Left ventricle myocardium inferior (tissue), 1 donor: ENCODE data around the gene TMEM234. TPM values are rescaled to one million over a fixed set of nuclear protein-coding genes. Genes with fewer than 3 reads are reported as not detected.

Experiments
- DNase-seq: peaks from one replicate; pipeline ENCODE4 v3.0.0-alpha.2; 2020
- H3K27ac ChIP-seq: fragments of 200-600 bp; replicated peaks from 2 replicates; pipeline ENCODE4 v1.8.0; 2021
- H3K27me3 ChIP-seq: fragments of 200-600 bp; 2 replicates; pipeline ENCODE4 v1.8.0; 2021; ENCODE audit warnings: low read depth
- H3K36me3 ChIP-seq: fragments of 200-600 bp; 2 replicates; pipeline ENCODE4 v1.8.0; 2021
- H3K4me1 ChIP-seq: fragments of 200-600 bp; 2 replicates; pipeline ENCODE4 v1.8.0; 2021
- H3K4me3 ChIP-seq: fragments of 200-600 bp; 2 replicates; pipeline ENCODE4 v1.8.0; 2021; ENCODE audit warnings: mild to moderate bottlenecking, moderate library complexity
- H3K9me3 ChIP-seq: fragments of 200-600 bp; replicated peaks from 2 replicates; pipeline ENCODE4 v1.8.0; 2021
- intact Hi-C: fragments of 100-400 bp; cut with micrococcal nuclease; formaldehyde crosslinking; loops from one replicate; pipeline ENCODE4 v1.11.0; 2022
- total RNA-seq: library from RNA; stranded (reverse); fragmentation: NEBNext Ultra II Directional; extraction: Animal tissue kit (Norgen Biotek cat#: 25700); gene quantifications from one replicate; pipeline ENCODE4 v1.2.1, GENCODE V29; 2021
- TF ChIP-seq, protein P1 (sequence below): fragments of 200-600 bp; IDR thresholded peaks from 2 replicates; pipeline ENCODE4 v1.8.0; 2021; ENCODE audit warnings: antibody characterized with exemption, mild to moderate bottlenecking, borderline replicate concordance
- donor health status: DM: no; HTN: yes; CAD: no; lungs with severe emphysema.

The TMEM234 gene
- total RNA-seq, 1 donor from 2014 or later = 10.9 TPM

DNA sequence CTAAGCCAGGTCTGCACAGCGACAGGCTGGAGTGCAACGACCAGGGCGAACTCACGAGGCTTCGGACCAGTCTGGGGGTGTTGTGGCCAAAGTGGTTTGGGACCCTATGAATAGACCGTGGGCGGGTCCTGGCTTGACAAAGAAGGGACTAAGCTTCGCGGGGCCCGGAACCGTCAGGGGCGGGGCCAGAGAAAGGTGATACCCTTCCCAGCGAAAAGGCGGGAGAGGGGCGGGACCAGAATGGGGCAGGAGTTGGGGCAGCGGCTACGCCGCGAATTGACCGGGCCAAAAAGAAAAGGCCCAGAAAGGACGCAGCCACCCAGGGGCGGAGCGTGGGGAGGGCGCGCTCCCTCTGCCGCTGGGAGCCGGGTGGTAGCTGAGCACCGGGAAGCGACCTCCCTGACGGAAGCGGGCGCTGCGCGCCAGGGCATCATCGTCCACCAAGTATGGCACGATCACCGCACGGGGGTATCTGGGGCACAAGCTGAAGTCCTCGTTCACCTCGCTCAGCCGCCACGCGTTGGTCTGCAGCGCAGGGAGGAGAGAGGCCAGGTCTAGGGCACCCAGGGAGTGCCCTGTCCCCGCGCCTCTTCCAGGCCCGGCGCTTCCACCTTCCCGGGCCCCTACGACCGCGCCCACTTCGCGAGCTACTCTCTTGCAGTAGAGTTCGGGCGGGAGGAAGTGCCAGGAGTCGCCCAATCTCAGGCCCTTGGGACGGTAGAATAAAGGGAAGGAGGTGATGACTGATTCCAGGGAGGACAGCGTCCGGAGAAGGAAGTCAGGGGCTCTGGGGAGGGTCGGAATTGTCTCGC is 18.2 kb upstream of the TMEM234 start:
- Histone ChIP-seq H3K36me3 (no peaks in the 10 kb centered on the region), H3K9me3 (no peaks in the 10 kb centered on the region), H3K4me1 (peaks cover 43% of the 10 kb centered on the region), H3K4me3 (peak overlapping the region; percentile 79), H3K27ac (peak overlapping the region; percentile 89), H3K27me3 (no peaks in the 10 kb centered on the region)
- TF ChIP-seq, protein P1, sequence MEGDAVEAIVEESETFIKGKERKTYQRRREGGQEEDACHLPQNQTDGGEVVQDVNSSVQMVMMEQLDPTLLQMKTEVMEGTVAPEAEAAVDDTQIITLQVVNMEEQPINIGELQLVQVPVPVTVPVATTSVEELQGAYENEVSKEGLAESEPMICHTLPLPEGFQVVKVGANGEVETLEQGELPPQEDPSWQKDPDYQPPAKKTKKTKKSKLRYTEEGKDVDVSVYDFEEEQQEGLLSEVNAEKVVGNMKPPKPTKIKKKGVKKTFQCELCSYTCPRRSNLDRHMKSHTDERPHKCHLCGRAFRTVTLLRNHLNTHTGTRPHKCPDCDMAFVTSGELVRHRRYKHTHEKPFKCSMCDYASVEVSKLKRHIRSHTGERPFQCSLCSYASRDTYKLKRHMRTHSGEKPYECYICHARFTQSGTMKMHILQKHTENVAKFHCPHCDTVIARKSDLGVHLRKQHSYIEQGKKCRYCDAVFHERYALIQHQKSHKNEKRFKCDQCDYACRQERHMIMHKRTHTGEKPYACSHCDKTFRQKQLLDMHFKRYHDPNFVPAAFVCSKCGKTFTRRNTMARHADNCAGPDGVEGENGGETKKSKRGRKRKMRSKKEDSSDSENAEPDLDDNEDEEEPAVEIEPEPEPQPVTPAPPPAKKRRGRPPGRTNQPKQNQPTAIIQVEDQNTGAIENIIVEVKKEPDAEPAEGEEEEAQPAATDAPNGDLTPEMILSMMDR = peak; percentile 47
- DNase-seq = peak; percentile 73
- intact Hi-C loops = no loop called here

DNA sequence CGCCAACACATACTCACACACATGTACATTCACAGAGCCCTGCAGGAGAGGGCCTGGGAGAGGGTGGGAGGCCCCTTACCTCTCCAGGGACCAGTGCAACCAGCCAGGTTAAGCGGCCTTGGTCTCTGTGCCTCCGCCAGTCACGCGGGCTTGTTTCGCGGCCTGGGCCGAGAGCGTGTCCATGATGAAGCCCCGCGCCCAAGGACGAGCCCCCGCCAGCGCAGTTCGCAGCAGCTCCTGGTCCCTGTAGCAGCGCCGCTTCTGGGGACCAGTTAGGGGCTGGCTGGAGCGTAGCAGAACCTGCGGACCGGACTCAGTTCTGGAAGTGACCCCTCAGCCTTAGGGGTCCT is 17.6 kb upstream of the TMEM234 start:
- DNase-seq = no peak
- Histone ChIP-seq H3K9me3 (no peaks in the 10 kb centered on the region), H3K27ac (peak overlapping the region; percentile 89), H3K4me3 (peak overlapping the region; percentile 79), H3K4me1 (peaks cover 43% of the 10 kb centered on the region), H3K36me3 (no peaks in the 10 kb centered on the region), H3K27me3 (no peaks in the 10 kb centered on the region)
- intact Hi-C loops = no loop called here
- TF ChIP-seq, protein P1 = no peak

DNA sequence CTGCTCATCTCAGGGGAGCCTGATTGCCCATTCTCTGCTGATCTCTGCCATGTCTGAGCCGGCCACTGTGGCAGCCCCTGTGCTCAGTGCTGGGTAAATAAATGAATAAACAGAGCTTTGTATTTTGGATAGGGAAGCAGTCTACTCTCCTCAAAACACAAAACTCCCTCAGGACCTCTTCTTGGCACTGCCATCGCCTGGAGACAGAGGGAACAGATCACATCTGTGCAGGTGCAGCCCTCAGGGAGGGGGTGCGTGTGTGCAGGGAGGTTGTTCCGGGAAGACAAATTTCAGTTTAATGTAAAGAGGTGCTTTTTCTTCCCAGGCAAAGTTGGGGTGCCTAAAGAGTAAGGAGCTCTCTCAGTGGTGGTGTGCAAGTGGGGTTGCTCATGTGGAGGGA is 17.2 kb upstream of the TMEM234 start:
- Histone ChIP-seq H3K36me3 (peaks cover 1% of the 10 kb centered on the region), H3K9me3 (no peaks in the 10 kb centered on the region), H3K27me3 (no peaks in the 10 kb centered on the region), H3K4me3 (peak overlapping the region; percentile 79), H3K4me1 (peaks cover 43% of the 10 kb centered on the region), H3K27ac (peak overlapping the region; percentile 89)
- intact Hi-C loops = no loop called here
- TF ChIP-seq, protein P1 = no peak
- no peak for DNase-seq

DNA sequence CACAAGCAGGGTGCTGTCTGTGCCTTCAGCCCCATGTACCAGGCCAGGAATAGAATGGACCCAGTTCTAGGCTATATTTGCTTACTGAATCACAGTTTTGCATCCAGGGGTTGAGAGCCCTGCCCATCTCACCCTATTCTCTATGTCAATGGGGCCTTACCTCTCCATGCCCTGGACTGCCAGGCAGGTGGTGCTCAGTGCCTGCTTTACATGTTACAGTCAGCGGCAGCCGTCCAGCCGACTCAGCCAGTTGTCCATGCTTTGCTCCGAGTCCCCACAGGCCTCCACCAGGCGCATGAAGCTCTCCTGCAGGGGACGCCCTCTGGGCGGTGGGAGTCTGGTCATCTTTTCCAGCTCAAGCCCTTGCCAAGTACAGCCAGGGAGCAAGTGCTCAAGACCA is 12.6 kb upstream of the TMEM234 start:
- TF ChIP-seq, protein P1 = no peak
- no peaks in the 10 kb centered on the region for H3K9me3 ChIP-seq
- H3K4me1 ChIP-seq = peaks cover 3% of the 10 kb centered on the region
- peaks cover 33% of the 10 kb centered on the region for H3K36me3 ChIP-seq
- no peak overlapping the region for H3K27ac ChIP-seq
- intact Hi-C loops = no loop called here
- no peak overlapping the region for H3K4me3 ChIP-seq
- no peaks in the 10 kb centered on the region for H3K27me3 ChIP-seq
- no peak for DNase-seq

DNA sequence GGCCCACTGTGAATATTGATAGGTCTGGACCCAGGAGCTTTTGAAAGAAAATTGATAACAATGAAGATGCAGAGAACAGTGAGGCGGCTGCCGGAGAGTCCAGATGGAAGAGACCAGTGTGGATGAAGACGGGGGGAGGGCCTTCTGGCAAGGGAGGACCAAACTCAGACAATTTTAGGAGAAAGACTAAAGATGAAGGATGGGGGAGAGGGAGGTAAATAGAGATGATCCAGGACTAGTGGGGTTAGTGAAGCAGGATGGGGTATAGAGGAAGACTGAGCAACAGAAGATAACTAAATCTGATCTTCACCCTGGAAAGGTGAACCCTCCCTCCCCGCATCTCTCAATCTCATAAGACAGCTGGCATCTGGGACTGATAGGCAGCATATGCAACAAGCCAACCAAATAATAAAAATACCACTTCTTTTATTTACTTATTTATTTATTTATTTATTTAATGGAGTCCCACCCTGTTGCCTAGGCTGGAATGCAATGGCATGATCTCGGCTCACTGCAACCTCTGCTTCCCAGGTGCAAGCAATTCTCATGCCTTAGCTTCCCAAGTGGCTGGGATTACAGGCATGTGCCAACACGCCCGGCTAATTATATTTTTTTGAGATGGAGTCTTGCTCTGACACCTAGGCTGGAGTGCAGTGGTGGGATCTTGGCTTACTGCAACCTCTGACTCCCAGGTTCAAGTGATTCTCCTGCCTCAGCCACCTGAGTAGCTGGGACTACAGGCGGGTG is 10.6 kb upstream of the TMEM234 start:
- no peaks in the 10 kb centered on the region for H3K9me3 ChIP-seq
- TF ChIP-seq, protein P1 = no peak
- intact Hi-C loops = no loop called here
- no peak overlapping the region for H3K27ac ChIP-seq
- H3K4me3 ChIP-seq = no peak overlapping the region
- no peaks in the 10 kb centered on the region for H3K4me1 ChIP-seq
- DNase-seq = no peak
- peaks cover 54% of the 10 kb centered on the region for H3K36me3 ChIP-seq
- H3K27me3 ChIP-seq = no peaks in the 10 kb centered on the region
